ENCODE measurements around the gene MAN1B1.

GRCh38 chr9:137045294-137046087, 41.3 kb upstream of the MAN1B1 start:
- TF ChIP-seq CTCF (IDR thresholded peaks at IDR 0.05; ENCODE audit: insufficient read depth, low read length) (no peak), SPI1 (IDR thresholded peaks at IDR 0.05; ENCODE audit: borderline replicate concordance, low read depth) (no peak), REST (IDR thresholded peaks at IDR 0.05; ENCODE audit: insufficient replicate concordance, low read depth) (no peak), POLR2AphosphoS5 (IDR thresholded peaks at IDR 0.05; ENCODE audit: low read depth) (no peak)
